DND-41 (cell line): ENCODE measurements around the gene LGALS7.

ENCODE experiments used
- CTCF ChIP-seq: IDR thresholded peaks from 2 replicates; pipeline ENCODE4 v1.5.1; 2012; ENCODE audit warnings: borderline replicate concordance, low read length, moderate library complexity, mild to moderate bottlenecking; ENCODE audit not compliant: poor library complexity, severe bottlenecking; ENCODE audit errors: extremely low read depth
- EZH2 ChIP-seq: IDR thresholded peaks from 3 replicates; pipeline ENCODE4 v1.6.1; 2012; ENCODE audit warnings: borderline replicate concordance, low read depth, mild to moderate bottlenecking, moderate library complexity, low read length, inconsistent platforms; ENCODE audit not compliant: severe bottlenecking

GRCh38 chr19:38737281-38737865 is 35.9 kb downstream of the LGALS7 start:
- no peak for TF ChIP-seq CTCF
- TF ChIP-seq EZH2: no peak
